ENCODE data around the gene EIF2D. TPM values are rescaled to one million over a fixed set of nuclear protein-coding genes. Genes with fewer than 3 reads are reported as not detected.
"Not testable (repeated sequence)": the region's sequence is repeated elsewhere in the genome, so short reads cannot be mapped to it uniquely, and the experiment has no call there.

EIF2D gene
- total and polyA plus RNA-seq, 8 donors: 37.5 to 110 (median 90.7) TPM

DNA sequence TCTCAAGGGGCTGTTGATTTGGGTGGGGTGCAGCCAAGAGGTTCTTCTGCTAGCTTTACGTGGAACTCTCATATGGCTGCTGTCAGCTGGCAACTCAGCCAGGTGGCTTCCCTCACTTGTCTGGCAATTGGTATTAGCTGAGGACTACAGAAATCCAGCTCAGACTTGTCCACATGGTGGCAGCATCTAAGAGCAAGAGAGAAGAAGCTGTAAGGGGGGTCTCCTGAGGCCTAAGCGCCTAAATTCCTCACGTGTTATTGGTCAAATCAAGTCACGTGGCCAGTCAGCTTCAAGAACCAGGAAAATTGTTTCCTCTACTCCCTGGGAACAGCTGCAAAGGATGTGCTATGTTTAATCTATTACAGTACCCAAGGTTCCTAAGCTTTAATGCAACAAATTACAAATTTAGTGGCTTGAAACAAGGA lies 18.8 kb upstream of the EIF2D start:
- DNase-seq (peak in 3 of 4 donors; percentile 38 to 91 (median 77)), ATAC-seq (no peak)
- intact Hi-C loops (cut with DNase I): no loop called here
- peaks cover 0 to 8% of the 10 kb centered on the region in 2 donors for H3K27me3 ChIP-seq
- TF ChIP-seq, protein P1, sequence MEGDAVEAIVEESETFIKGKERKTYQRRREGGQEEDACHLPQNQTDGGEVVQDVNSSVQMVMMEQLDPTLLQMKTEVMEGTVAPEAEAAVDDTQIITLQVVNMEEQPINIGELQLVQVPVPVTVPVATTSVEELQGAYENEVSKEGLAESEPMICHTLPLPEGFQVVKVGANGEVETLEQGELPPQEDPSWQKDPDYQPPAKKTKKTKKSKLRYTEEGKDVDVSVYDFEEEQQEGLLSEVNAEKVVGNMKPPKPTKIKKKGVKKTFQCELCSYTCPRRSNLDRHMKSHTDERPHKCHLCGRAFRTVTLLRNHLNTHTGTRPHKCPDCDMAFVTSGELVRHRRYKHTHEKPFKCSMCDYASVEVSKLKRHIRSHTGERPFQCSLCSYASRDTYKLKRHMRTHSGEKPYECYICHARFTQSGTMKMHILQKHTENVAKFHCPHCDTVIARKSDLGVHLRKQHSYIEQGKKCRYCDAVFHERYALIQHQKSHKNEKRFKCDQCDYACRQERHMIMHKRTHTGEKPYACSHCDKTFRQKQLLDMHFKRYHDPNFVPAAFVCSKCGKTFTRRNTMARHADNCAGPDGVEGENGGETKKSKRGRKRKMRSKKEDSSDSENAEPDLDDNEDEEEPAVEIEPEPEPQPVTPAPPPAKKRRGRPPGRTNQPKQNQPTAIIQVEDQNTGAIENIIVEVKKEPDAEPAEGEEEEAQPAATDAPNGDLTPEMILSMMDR (IDR thresholded peaks at IDR 0.05): peak in 1 of 2 donors; percentile 34
- no peaks in the 10 kb centered on the region for H3K36me3 ChIP-seq
- peaks cover 15 to 24% of the 10 kb centered on the region in 2 donors for H3K4me1 ChIP-seq
- H3K9me3 ChIP-seq: no peaks in the 10 kb centered on the region
- no peak overlapping the region for H3K27ac ChIP-seq
- no peak overlapping the region for H3K4me3 ChIP-seq

DNA sequence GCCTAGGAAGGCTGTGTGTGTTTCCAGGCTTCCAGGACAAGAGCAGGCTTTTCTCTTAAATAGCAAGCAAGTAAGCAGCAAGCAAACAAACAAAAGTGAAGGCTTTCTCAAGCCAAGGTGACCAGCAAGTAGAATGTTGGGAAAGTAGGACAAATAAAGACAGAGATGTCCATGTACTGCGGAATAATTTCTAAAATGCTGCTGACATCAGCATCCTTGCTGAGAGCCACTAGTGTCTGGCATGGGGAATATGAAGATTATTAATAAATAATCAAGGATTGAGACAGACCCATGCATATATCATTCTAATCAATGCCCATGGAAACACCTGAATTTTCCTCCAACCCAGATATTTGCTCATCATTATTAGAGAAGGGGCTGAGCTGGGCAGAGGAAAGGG lies 16.7 kb upstream of the EIF2D start:
- Histone ChIP-seq H3K4me3 (no peak overlapping the region), H3K27me3 (no peaks in the 10 kb centered on the region), H3K9me3 (no peaks in the 10 kb centered on the region), H3K36me3 (no peaks in the 10 kb centered on the region), H3K4me1 (peaks cover 3 to 4% of the 10 kb centered on the region in 2 donors), H3K27ac (no peak overlapping the region)
- DNase-seq: no peak
- ATAC-seq: no peak
- TF ChIP-seq, protein P1 (IDR thresholded peaks at IDR 0.05): no peak
- intact Hi-C loops (cut with DNase I): no loop called here

DNA sequence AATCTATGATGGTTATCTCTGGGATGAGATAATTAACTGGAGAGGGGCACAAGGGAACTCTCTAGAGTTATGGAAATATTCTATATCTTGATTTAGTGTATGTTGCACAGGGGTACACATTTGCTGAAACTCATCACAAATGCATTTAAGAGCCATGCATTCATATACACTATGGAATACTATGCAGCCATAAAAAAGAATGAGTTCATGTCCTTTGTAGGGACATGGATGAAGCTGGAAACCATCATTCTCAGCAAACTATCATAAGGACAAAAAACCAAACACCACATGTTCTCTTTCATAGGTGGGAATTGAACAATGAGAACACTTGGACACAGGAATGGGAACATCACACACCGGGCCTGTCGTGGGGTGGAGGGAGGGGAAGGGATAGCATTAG lies 14.1 kb upstream of the EIF2D start:
- H3K27me3 ChIP-seq; H3K4me3 ChIP-seq; DNase-seq; ATAC-seq; H3K9me3 ChIP-seq; H3K4me1 ChIP-seq; intact Hi-C loops (cut with DNase I); H3K36me3 ChIP-seq; H3K27ac ChIP-seq: not testable (repeated sequence)

DNA sequence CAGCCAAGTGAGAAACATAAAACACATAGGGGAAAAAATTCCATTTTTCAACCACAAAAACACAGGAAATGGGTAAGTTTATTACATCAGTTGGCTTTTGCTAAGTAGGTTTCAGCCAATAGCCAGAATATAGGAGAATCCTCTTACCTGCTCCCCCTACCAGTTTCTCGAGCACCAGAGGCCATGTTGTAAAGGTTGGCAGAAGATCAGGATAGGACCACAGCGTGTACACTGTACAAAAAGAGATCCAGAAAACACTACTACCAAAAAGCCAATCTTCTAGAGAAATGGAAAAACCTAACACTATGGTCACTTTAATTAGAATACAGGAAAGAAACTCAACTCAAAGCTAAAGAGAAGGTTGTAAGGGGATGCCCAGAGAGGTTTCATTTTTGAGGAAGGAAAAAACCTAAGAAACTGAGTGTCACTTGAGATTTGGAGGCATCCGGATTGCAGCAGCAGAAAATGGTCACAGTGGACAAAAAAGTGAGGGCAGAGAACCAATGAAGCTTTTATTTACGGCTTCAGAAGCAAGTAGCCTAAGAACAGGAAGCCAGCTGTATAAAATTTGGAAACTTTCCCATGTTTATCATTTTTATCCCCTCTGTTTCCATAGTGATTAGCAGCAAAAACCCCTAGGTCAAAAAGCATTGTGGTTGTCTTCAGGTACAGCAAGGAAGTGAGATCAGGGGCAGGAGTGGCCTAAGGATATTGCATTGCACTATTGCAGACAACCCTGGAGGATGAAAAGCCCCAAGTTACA lies 2.9 kb downstream of the EIF2D start:
- Histone ChIP-seq H3K27ac (no peak overlapping the region), H3K9me3 (no peaks in the 10 kb centered on the region), H3K4me3 (no peak overlapping the region), H3K36me3 (peaks cover 0 to 52% of the 10 kb centered on the region in 2 donors), H3K27me3 (no peaks in the 10 kb centered on the region), H3K4me1 (peaks cover 5 to 8% of the 10 kb centered on the region in 2 donors)
- intact Hi-C loops (cut with DNase I): no loop called here
- TF ChIP-seq, protein P1 (IDR thresholded peaks at IDR 0.05): no peak
- ATAC-seq: no peak
- DNase-seq: no peak

DNA sequence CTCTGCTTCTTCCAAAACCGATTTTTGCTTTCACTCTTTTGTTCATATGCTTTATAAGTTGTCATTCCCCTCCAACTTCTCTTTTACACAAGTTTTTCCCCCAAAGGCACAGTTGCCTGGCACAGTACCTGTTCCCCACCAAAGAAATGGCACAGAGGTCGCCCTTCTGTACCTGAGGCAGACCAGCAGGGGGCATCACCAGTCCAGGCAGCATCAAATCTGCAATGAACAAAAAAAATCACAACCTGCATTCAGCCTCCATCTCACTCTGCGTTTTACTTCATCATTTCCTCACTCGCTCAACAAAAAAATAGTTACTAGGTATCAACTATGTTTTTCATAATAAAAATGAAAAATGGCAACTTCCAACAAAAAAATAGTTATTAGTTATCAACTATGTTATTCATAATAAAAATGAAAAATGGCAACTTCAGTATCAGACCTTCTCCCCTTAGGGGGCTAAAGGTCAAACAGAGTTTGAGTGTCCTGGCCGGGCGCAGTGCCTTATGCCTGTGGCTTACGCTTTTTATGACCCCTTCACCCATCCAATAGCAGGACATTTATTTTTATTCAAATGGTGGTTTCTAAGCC lies 4.1 kb downstream of the EIF2D start:
- H3K36me3 ChIP-seq: peaks cover 0 to 64% of the 10 kb centered on the region in 2 donors
- intact Hi-C loops (cut with DNase I): no loop called here
- no peaks in the 10 kb centered on the region for H3K27me3 ChIP-seq
- H3K27ac ChIP-seq: no peak overlapping the region
- TF ChIP-seq, protein P1 (IDR thresholded peaks at IDR 0.05): peak; percentile 54 to 63
- H3K4me1 ChIP-seq: peaks cover 5 to 8% of the 10 kb centered on the region in 2 donors
- DNase-seq (peak in 1 of 4 donors; percentile 26), ATAC-seq (no peak)
- no peaks in the 10 kb centered on the region for H3K9me3 ChIP-seq
- no peak overlapping the region for H3K4me3 ChIP-seq

All from left lung (tissue), 10 donors.